DND-41 (cell line): ENCODE measurements around the gene ARHGAP21.
A peak's percentile ranks its signal among the peaks of the same experiment; 100 is the strongest.

Experiments
- ATAC-seq: fragments of 200-7000 bp; cut with Tn5 transposase; 3 replicates; pipeline ENCODE4 v1.9.1; 2021; ENCODE audit warnings: low read depth; ENCODE audit not compliant: insufficient read depth
- DNase-seq: peaks from one replicate; pipeline ENCODE4 v3.0.0-alpha.2; 2020
- H2AFZ ChIP-seq: 2 replicates; pipeline ENCODE4 v1.6.0; 2012; ENCODE audit warnings: low read depth, low read length
- H3K27ac ChIP-seq: 2 replicates; pipeline ENCODE4 v1.5.1; 2012; ENCODE audit warnings: low read length, inconsistent platforms
- H3K27me3 ChIP-seq: fragments of 200-600 bp; sonication (generic); 2 replicates; pipeline ENCODE4 v1.6.0; 2012; ENCODE audit warnings: low read length, mild to moderate bottlenecking, inconsistent platforms; ENCODE audit not compliant: insufficient read depth, poor library complexity
- H3K36me3 ChIP-seq: 2 replicates; pipeline ENCODE4 v1.5.1; 2012; ENCODE audit warnings: low read length, inconsistent platforms; ENCODE audit not compliant: insufficient read depth
- H3K4me1 ChIP-seq: 2 replicates; pipeline ENCODE4 v1.5.1; 2012; ENCODE audit warnings: mild to moderate bottlenecking, low read length; ENCODE audit not compliant: insufficient read depth
- H3K4me2 ChIP-seq: 2 replicates; pipeline ENCODE4 v1.6.0; 2012; ENCODE audit warnings: mild to moderate bottlenecking, moderate library complexity, low read length, inconsistent platforms; ENCODE audit not compliant: insufficient read depth
- H3K4me3 ChIP-seq, 2 experiments: fragments of 200-600 bp in 1 of 2; shearing (Covaris generic) in 1 of 2; 2 replicates each; pipeline ENCODE4 v1.5.1; 2012 to 2016; ENCODE audit warnings: inconsistent platforms in 2 of 2, low read length in 2 of 2, mild to moderate bottlenecking in 2 of 2, low read depth in 1 of 2, moderate library complexity in 1 of 2
- H3K79me2 ChIP-seq: 2 replicates; pipeline ENCODE4 v1.6.0; 2012; ENCODE audit warnings: low read length, inconsistent platforms; ENCODE audit not compliant: insufficient read depth
- H3K9ac ChIP-seq: 2 replicates; pipeline ENCODE4 v1.6.0; 2012; ENCODE audit warnings: low read depth, mild to moderate bottlenecking, inconsistent platforms, low read length, moderate library complexity
- H3K9me3 ChIP-seq: 2 replicates; pipeline ENCODE4 v1.5.1; 2012; ENCODE audit warnings: low read length, moderate library complexity, mild to moderate bottlenecking, inconsistent platforms; ENCODE audit not compliant: insufficient read depth, severe bottlenecking
- H4K20me1 ChIP-seq: 2 replicates; pipeline ENCODE4 v1.6.0; 2012; ENCODE audit warnings: low read length; ENCODE audit not compliant: insufficient read depth
- EZH2 ChIP-seq: IDR thresholded peaks from 3 replicates; pipeline ENCODE4 v1.6.1; 2012; ENCODE audit warnings: borderline replicate concordance, low read depth, mild to moderate bottlenecking, moderate library complexity, low read length, inconsistent platforms; ENCODE audit not compliant: severe bottlenecking
- TF ChIP-seq, protein P1 (sequence below): IDR thresholded peaks from 2 replicates; pipeline ENCODE4 v1.5.1; 2012; ENCODE audit warnings: borderline replicate concordance, low read length, moderate library complexity, mild to moderate bottlenecking; ENCODE audit not compliant: poor library complexity, severe bottlenecking; ENCODE audit errors: extremely low read depth

Gene ARHGAP21

GRCh38 chr10:24590697-24591457 is 132.8 kb downstream of the ARHGAP21 start:
- Histone ChIP-seq H3K27me3 (no peaks in the 10 kb centered on the region), H2AFZ (no peak overlapping the region), H3K9ac (no peak overlapping the region), H3K4me1 (no peaks in the 10 kb centered on the region), H3K4me2 (no peak overlapping the region), H3K4me3 (no peak overlapping the region), H3K9me3 (no peaks in the 10 kb centered on the region), H4K20me1 (no peaks in the 10 kb centered on the region), H3K79me2 (no peaks in the 10 kb centered on the region), H3K27ac (no peak overlapping the region), H3K36me3 (peaks cover 94% of the 10 kb centered on the region)
- DNase-seq (no peak), ATAC-seq (no peak)
- TF ChIP-seq, protein P1, sequence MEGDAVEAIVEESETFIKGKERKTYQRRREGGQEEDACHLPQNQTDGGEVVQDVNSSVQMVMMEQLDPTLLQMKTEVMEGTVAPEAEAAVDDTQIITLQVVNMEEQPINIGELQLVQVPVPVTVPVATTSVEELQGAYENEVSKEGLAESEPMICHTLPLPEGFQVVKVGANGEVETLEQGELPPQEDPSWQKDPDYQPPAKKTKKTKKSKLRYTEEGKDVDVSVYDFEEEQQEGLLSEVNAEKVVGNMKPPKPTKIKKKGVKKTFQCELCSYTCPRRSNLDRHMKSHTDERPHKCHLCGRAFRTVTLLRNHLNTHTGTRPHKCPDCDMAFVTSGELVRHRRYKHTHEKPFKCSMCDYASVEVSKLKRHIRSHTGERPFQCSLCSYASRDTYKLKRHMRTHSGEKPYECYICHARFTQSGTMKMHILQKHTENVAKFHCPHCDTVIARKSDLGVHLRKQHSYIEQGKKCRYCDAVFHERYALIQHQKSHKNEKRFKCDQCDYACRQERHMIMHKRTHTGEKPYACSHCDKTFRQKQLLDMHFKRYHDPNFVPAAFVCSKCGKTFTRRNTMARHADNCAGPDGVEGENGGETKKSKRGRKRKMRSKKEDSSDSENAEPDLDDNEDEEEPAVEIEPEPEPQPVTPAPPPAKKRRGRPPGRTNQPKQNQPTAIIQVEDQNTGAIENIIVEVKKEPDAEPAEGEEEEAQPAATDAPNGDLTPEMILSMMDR: no peak
- TF ChIP-seq EZH2: no peak

- no peaks in the 10 kb centered on the region for H3K4me1 ChIP-seq
- no peaks in the 10 kb centered on the region for H3K27me3 ChIP-seq
- no peak overlapping the region for H3K4me3 ChIP-seq
- no peaks in the 10 kb centered on the region for H3K9me3 ChIP-seq
- no peak for DNase-seq
- no peaks in the 10 kb centered on the region for H3K79me2 ChIP-seq
- ATAC-seq: no peak
- no peaks in the 10 kb centered on the region for H4K20me1 ChIP-seq
- H3K27ac ChIP-seq: no peak overlapping the region
- H2AFZ ChIP-seq: no peak overlapping the region
- H3K36me3 ChIP-seq: peaks cover 92% of the 10 kb centered on the region
- no peak overlapping the region for H3K4me2 ChIP-seq
- no peak overlapping the region for H3K9ac ChIP-seq
- TF ChIP-seq EZH2: no peak
- TF ChIP-seq, protein P1: no peak
Measured at GRCh38 chr10:24589265-24589664, 134.4 kb downstream of the ARHGAP21 start.

DNA sequence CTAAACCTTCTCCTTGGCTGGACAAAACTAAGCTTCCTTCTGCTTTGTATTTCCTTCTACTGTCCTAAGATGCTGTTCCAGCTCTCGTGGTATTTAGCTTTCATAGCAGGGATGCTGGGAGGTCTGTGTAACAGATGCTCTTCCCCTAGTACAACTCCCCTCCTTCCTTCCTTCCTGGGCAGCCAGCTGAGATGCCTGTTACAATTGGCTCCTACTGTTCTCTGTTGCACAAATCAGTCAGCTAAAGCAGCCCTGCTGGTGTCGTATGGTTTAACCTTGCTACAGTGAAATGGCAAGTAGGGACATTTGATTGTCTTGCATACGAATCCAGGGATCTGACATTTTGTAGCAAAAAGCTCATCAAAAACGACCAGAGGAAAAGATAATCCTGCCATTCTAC is 143.8 kb downstream of the ARHGAP21 start:
- H3K4me2 ChIP-seq: no peak overlapping the region
- no peak overlapping the region for H3K4me3 ChIP-seq
- H3K79me2 ChIP-seq: no peaks in the 10 kb centered on the region
- DNase-seq (no peak), ATAC-seq (peak; percentile 34; the same call in 1 of the 3 replicates)
- peaks cover 11% of the 10 kb centered on the region; the same call in 1 of the 2 replicates for H3K36me3 ChIP-seq
- TF ChIP-seq, protein P1: no peak
- TF ChIP-seq EZH2: no peak
- peaks cover 12% of the 10 kb centered on the region for H3K4me1 ChIP-seq
- H3K27ac ChIP-seq: no peak overlapping the region
- H2AFZ ChIP-seq: no peak overlapping the region
- H3K9me3 ChIP-seq: no peaks in the 10 kb centered on the region
- no peak overlapping the region for H3K9ac ChIP-seq
- no peaks in the 10 kb centered on the region for H3K27me3 ChIP-seq
- H4K20me1 ChIP-seq: 0 out of 2 replicates have a peak, but pooled peaks cover 3% of the 10 kb centered on the region
